ENCODE results near the gene SPINDOC.

DNA sequence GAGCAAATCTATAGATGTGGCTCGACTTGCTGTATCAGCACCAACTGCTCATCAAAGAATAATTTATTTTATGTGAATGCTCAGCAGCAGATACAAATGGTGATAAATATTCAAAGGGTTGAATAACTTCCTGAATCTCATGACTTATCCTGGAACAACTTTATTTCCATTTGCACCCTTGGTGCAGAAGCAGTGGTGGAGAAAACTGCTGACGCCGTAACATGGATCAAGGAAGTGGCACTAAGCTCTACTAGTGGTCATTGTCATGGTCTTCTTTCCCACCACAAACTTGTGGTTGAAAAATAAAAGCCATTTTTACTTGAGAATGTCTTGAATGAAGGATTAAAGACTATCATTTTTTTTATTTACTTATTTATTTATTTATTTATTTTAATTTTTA, 40.2 kb downstream of the SPINDOC start:
- TF ChIP-seq, protein P1, sequence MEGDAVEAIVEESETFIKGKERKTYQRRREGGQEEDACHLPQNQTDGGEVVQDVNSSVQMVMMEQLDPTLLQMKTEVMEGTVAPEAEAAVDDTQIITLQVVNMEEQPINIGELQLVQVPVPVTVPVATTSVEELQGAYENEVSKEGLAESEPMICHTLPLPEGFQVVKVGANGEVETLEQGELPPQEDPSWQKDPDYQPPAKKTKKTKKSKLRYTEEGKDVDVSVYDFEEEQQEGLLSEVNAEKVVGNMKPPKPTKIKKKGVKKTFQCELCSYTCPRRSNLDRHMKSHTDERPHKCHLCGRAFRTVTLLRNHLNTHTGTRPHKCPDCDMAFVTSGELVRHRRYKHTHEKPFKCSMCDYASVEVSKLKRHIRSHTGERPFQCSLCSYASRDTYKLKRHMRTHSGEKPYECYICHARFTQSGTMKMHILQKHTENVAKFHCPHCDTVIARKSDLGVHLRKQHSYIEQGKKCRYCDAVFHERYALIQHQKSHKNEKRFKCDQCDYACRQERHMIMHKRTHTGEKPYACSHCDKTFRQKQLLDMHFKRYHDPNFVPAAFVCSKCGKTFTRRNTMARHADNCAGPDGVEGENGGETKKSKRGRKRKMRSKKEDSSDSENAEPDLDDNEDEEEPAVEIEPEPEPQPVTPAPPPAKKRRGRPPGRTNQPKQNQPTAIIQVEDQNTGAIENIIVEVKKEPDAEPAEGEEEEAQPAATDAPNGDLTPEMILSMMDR (IDR thresholded peaks at IDR 0.05): no peak
- TF ChIP-seq FOSL2 (IDR thresholded peaks at IDR 0.05; ENCODE audit: borderline replicate concordance, low read depth): no peak
